ENCODE measurements around the gene SLC16A1.

GRCh38 chr1:112983537-112984131 lies 27.6 kb upstream of the SLC16A1 start:
- TF ChIP-seq SP1 (IDR thresholded peaks at IDR 0.05) (no peak), ARNT (IDR thresholded peaks at IDR 0.05) (no peak), SUZ12 (IDR thresholded peaks at IDR 0.05) (no peak), TARDBP (IDR thresholded peaks at IDR 0.05) (no peak), FOXA1 (IDR thresholded peaks at IDR 0.05) (no peak), FOXM1 (IDR thresholded peaks at IDR 0.05; ENCODE audit: borderline replicate concordance) (no peak), BHLHE40 (IDR thresholded peaks at IDR 0.05; ENCODE audit: borderline replicate concordance) (no peak), NFRKB (IDR thresholded peaks at IDR 0.05) (no peak), FOXK2 (IDR thresholded peaks at IDR 0.05) (no peak), L3MBTL2 (conservative IDR thresholded peaks at IDR 0.05) (no peak), ELF4 (IDR thresholded peaks at IDR 0.05) (no peak), LEF1 (IDR thresholded peaks at IDR 0.05; ENCODE audit: borderline replicate concordance) (no peak)

All from HEK293T (cell line).